Activated B cell treated with CpG ODN at 0.5 μM for 24 hours (primary cell): ENCODE measurements around the gene CFAP53. TPM values are rescaled to one million over a fixed set of nuclear protein-coding genes. Genes with fewer than 3 reads are reported as not detected.

ENCODE experiments used
- ATAC-seq: fragments of 200-7000 bp; cut with Tn5 transposase; one replicate; pipeline ENCODE4 v1.10.0; 2021; ENCODE audit warnings: low read depth, mild to moderate bottlenecking, moderate library complexity
- CTCF ChIA-PET: fragments of 350-600 bp; sonication (Branson Sonifier 250); formaldehyde crosslinking; loops from one replicate; lab custom pipeline; 2021; ENCODE audit warnings: antibody characterized with exemption; lab: Charles Lee
- POLR2A ChIA-PET: fragments of 350-600 bp; sonication (Branson Sonifier 250); formaldehyde crosslinking; loops from one replicate; lab custom pipeline; 2021; ENCODE audit warnings: antibody characterized with exemption; lab: Charles Lee
- DNase-seq: peaks from one replicate; pipeline ENCODE4 v3.0.0; 2022
- H3K27ac Mint-ChIP-seq: one replicate; pipeline ENCODE4 v1.8.0; 2020; ENCODE audit warnings: mixed read lengths
- H3K27me3 Mint-ChIP-seq: one replicate; pipeline ENCODE4 v1.8.0; 2021; ENCODE audit warnings: mixed read lengths
- H3K36me3 Mint-ChIP-seq: one replicate; pipeline ENCODE4 v1.8.0; 2021; ENCODE audit warnings: low read depth, mixed read lengths
- H3K4me1 Mint-ChIP-seq: one replicate; pipeline ENCODE4 v1.8.0; 2021; ENCODE audit warnings: mixed read lengths
- H3K4me3 Mint-ChIP-seq: one replicate; pipeline ENCODE4 v1.8.0; 2020; ENCODE audit warnings: mild to moderate bottlenecking, mixed read lengths
- H3K9me3 Mint-ChIP-seq: one replicate; pipeline ENCODE4 v1.8.0; 2020; ENCODE audit warnings: mixed read lengths
- CTCF ChIP-seq: fragments of 200-600 bp; IDR thresholded peaks from one replicate; pipeline ENCODE4 v1.8.0; 2022; ENCODE audit warnings: antibody characterized with exemption, mild to moderate bottlenecking
- intact Hi-C: fragments of 100-400 bp; cut with micrococcal nuclease; formaldehyde crosslinking; loops from one replicate; pipeline ENCODE4 v1.15.1; 2024
- total RNA-seq: library from RNA; stranded (reverse); gene quantifications from 2 replicates; pipeline ENCODE4 v1.2.3, GENCODE V29; 2022

The CFAP53 gene, protein sequence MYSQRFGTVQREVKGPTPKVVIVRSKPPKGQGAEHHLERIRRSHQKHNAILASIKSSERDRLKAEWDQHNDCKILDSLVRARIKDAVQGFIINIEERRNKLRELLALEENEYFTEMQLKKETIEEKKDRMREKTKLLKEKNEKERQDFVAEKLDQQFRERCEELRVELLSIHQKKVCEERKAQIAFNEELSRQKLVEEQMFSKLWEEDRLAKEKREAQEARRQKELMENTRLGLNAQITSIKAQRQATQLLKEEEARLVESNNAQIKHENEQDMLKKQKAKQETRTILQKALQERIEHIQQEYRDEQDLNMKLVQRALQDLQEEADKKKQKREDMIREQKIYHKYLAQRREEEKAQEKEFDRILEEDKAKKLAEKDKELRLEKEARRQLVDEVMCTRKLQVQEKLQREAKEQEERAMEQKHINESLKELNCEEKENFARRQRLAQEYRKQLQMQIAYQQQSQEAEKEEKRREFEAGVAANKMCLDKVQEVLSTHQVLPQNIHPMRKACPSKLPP
- 0.27 and 0.29 TPM in 2 replicates for total RNA-seq

- peak; percentile 91 for DNase-seq
- no peak for TF ChIP-seq CTCF
These were observed at the start of gene CFAP53 for GRCh38 chr18:50266248-50266704. TSS of gene CFAP53 (minus strand) at chr18:50266495. CDS start at chr18:50266404, 91 bp downstream.

GRCh38 chr18:50315100-50315871 is 49.0 kb upstream of the CFAP53 start:
- Mint-ChIP-seq H3K36me3 (no peaks in the 10 kb centered on the region), H3K4me1 (peaks cover 69% of the 10 kb centered on the region), H3K27ac (peak overlapping the region; percentile 19), H3K27me3 (no peaks in the 10 kb centered on the region), H3K9me3 (no peaks in the 10 kb centered on the region), H3K4me3 (peak overlapping the region; percentile 42)
- ATAC-seq = peak; percentile 78
- POLR2A ChIA-PET = interaction anchor here (0.7 to 1.5 kb wide), 3 partner anchors 10 to 49 kb away, joined by 3 to 4 read pairs (median 3); partner anchors contain the start of genes CFAP53 and MBD1
- no peak for TF ChIP-seq CTCF
- CTCF ChIA-PET = interaction anchor here (4.6 kb wide), 1 partner anchor 41 kb away, joined by 19 read pairs; no protein-coding TSS in a partner anchor
- intact Hi-C loops = loop anchor here (1.0 kb wide), 4 partner anchors 8 to 42 kb away; partner anchors contain the start of gene MBD1
- no peak for DNase-seq

More at GRCh38 chr18:50266248-50266704, at the start of gene CFAP53:
- H3K27ac Mint-ChIP-seq = peak within 1 kb of the TSS; percentile 88
- H3K27me3 Mint-ChIP-seq = no peaks in the 10 kb centered on the region
- H3K36me3 Mint-ChIP-seq = peaks cover 23% of the 10 kb centered on the region
- intact Hi-C loops = loop anchor here (1.0 to 10.0 kb wide), 10 partner anchors 15 to 1791 kb away; partner anchors contain the start of genes ACAA2, CXXC1, DYM and MBD1
- ChIA-PET CTCF (interaction anchor here (1.1 to 2.6 kb wide), 5 partner anchors 12 to 108 kb away, joined by 4 to 14 read pairs (median 7); partner anchors contain the start of genes MBD1 and SKA1), POLR2A (interaction anchor here (0.5 to 4.0 kb wide), 11 partner anchors 15 to 835 kb away, joined by 3 to 44 read pairs (median 3); partner anchors contain the start of genes C18orf32, MBD1 and SKA1)
- H3K4me3 Mint-ChIP-seq = peak within 1 kb of the TSS; percentile 89
- no peaks in the 10 kb centered on the region for H3K9me3 Mint-ChIP-seq
- peak; percentile 80 for ATAC-seq
- H3K4me1 Mint-ChIP-seq = peaks cover 28% of the 10 kb centered on the region

- peaks cover 69% of the 10 kb centered on the region for H3K4me1 Mint-ChIP-seq
- ChIA-PET POLR2A (interaction anchor here (1.2 kb wide), 2 partner anchors 32 to 48 kb away, joined by 3 read pairs; partner anchors contain the start of genes CFAP53 and MBD1), CTCF (interaction anchor here (4.6 kb wide), 1 partner anchor 43 kb away, joined by 19 read pairs; no protein-coding TSS in a partner anchor)
- H3K27ac Mint-ChIP-seq = no peak overlapping the region
- TF ChIP-seq CTCF = no peak
- intact Hi-C loops = loop anchor here (2.0 kb wide), 1 partner anchor 61 kb away; the partner anchor contains the start of gene SKA1
- ATAC-seq (no peak), DNase-seq (no peak)
- no peak overlapping the region for H3K4me3 Mint-ChIP-seq
- H3K27me3 Mint-ChIP-seq = no peaks in the 10 kb centered on the region
- no peaks in the 10 kb centered on the region for H3K36me3 Mint-ChIP-seq
- H3K9me3 Mint-ChIP-seq = no peaks in the 10 kb centered on the region
These were observed 47.7 kb upstream of the CFAP53 start for GRCh38 chr18:50313873-50314460.

DNA sequence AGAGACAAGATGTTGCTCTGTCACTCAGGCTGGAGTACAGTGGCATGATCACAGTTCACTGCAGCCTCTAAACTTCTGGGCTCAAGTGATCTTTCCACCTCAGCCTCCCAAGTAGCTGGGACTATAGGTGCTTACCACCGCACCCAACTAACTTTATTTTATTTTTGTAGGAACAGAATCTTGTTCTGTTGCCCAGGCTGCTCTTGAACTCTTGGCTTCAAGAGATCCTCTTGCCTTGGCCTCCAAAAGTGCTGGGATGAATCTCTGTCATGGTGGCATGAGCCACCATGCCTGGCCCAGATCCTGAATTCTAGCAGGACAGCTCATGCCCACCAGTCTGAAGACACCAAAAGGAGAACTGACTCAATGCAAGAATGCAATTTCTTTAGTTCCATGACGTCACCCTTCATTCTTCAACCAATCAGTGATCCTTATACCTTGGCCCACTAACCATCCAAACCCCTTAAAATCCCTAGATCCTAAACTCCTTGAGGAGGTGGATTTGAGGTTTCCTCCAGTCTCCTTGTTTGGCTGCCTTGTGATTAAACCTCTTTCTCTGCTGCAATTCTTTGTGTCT is 46.8 kb upstream of the CFAP53 start:
- no peaks in the 10 kb centered on the region for H3K27me3 Mint-ChIP-seq
- ATAC-seq (peak; percentile 40), DNase-seq (no peak)
- no peak for TF ChIP-seq CTCF
- ChIA-PET CTCF (interaction anchor here (4.6 kb wide), 1 partner anchor 44 kb away, joined by 19 read pairs; no protein-coding TSS in a partner anchor), POLR2A (interaction anchor here (0.5 to 1.2 kb wide), 3 partner anchors 32 to 562 kb away, joined by 3 to 6 read pairs (median 3); partner anchors contain the start of genes CFAP53 and MBD1)
- intact Hi-C loops = loop anchor here (2.0 kb wide), 1 partner anchor 62 kb away; the partner anchor contains the start of gene SKA1
- peaks cover 76% of the 10 kb centered on the region for H3K4me1 Mint-ChIP-seq
- H3K9me3 Mint-ChIP-seq = no peaks in the 10 kb centered on the region
- peak overlapping the region; percentile 41 for H3K4me3 Mint-ChIP-seq
- no peaks in the 10 kb centered on the region for H3K36me3 Mint-ChIP-seq
- H3K27ac Mint-ChIP-seq = peak overlapping the region; percentile 85
